Heart left ventricle (tissue), 16 donors: ENCODE measurements around the gene TRPM2. TPM values are rescaled to one million over a fixed set of nuclear protein-coding genes. Genes with fewer than 3 reads are reported as not detected.

Experiments used
- ATAC-seq, 4 donors: fragments of 200-7000 bp; cut with Tn5 transposase; one replicate each; pipeline ENCODE4 v1.9.1; 2020 to 2022; ENCODE audit warnings: moderate library complexity in 4 of 4, mild to moderate bottlenecking in 3 of 4, moderate number of reproducible peaks in 1 of 4
- DNase-seq, 5 donors: peaks; one replicate each; pipeline ENCODE4 v3.0.0-alpha.2; 2020
- H3K27ac ChIP-seq, 12 donors: fragments of 200-600 bp; sonication (generic) in 4 of 12; one replicate each; pipeline versions ENCODE4 v1.5.0 to v1.8.0; 2016 to 2022; ENCODE audit warnings: mild to moderate bottlenecking in 2 of 12
- H3K27me3 ChIP-seq, 9 donors: fragments of 200-600 bp; sonication (generic) in 2 of 9; one replicate each; pipeline versions ENCODE4 v1.5.1 to v1.8.0; 2016 to 2022; ENCODE audit warnings: mild to moderate bottlenecking in 3 of 9
- H3K36me3 ChIP-seq, 9 donors: fragments of 200-600 bp; sonication (generic) in 2 of 9; one replicate each; pipeline versions ENCODE4 v1.5.0 to v1.8.0; 2018 to 2022; ENCODE audit warnings: mild to moderate bottlenecking in 2 of 9
- H3K4me1 ChIP-seq, 12 donors: fragments of 200-600 bp; sonication (generic) in 4 of 12; one replicate each; pipeline versions ENCODE4 v1.5.0 to v1.8.0; 2016 to 2022; ENCODE audit warnings: mild to moderate bottlenecking in 3 of 12
- H3K4me3 ChIP-seq, 12 donors: fragments of 200-600 bp; sonication (generic) in 4 of 12; one replicate each; pipeline versions ENCODE4 v1.5.0 to v1.8.0; 2017 to 2022; ENCODE audit warnings: mild to moderate bottlenecking in 9 of 12, moderate library complexity in 4 of 12
- H3K9me3 ChIP-seq, 12 donors: fragments of 200-600 bp; sonication (generic) in 4 of 12; one replicate each; pipeline versions ENCODE4 v1.5.0 to v1.8.0; 2016 to 2022; ENCODE audit warnings: mild to moderate bottlenecking in 1 of 12
- CTCF ChIP-seq, 12 donors: fragments of 200-600 bp; sonication (generic) in 4 of 12; IDR thresholded peaks; one replicate each; pipeline versions ENCODE4 v1.5.0 to v1.8.0; 2018 to 2022; ENCODE audit warnings: antibody characterized with exemption in 12 of 12, mild to moderate bottlenecking in 5 of 12
- POLR2A ChIP-seq, 2 donors: fragments of 450-650 bp; IDR thresholded peaks; one replicate each; pipeline ENCODE4 v1.6.1; 2017; ENCODE audit warnings: antibody characterized with exemption in 2 of 2, mild to moderate bottlenecking in 2 of 2, moderate library complexity in 2 of 2
- WGBS, 4 donors: extraction: QIAGEN DNeasy Blood & Tissue Kit in 2 of 4; methylation state at CpG; one replicate each; pipeline versions ENCODE4 v1.1.5 to v1.1.7; 2013 to 2018; 5-methylcytosine and 5-hydroxymethylcytosine counted together
- intact Hi-C, 10 donors: fragments of 100-400 bp; cut with DNase I; formaldehyde crosslinking; loops; one replicate each; pipeline versions ENCODE4 v1.11.1 to v1.14.2; 2022
- polyA plus RNA-seq, 2 donors: library from polyadenylated mRNA; stranded (reverse); fragments of 200-250 nt; gene quantifications; one replicate each; pipeline ENCODE4 v1.2.3, GENCODE V29; 2013
- total RNA-seq, 9 donors: library from RNA; depleted of rRNA in 2 of 9; stranded (reverse); fragments of >200 nt in 2 of 9; fragmentation: NEBNext Ultra II Directional in 3 of 9; extraction: Animal tissue kit (Norgen Biotek cat#: 25700) in 3 of 9; gene quantifications; one replicate each; pipeline versions ENCODE4 v1.1.0 to v1.2.4, GENCODE V29; 2016 to 2023
- donor health status: ischemic (EF 13 %, LVEDD 7.1; RV severe dilation, severe dysfunction).
- donor health status: healthy with polysubstance abuse.
- donor health status: DM: no; HTN: yes; CAD: no.
- donor health status: DM: no; HTN: no; CAD: no.
- donor health status: ischemic (EF 25% LVEDD 6.9; RV normal size, moderate dysfunction).
- donor health status: ischemic (EF 25% LVEDD 5.7; RV mildly dilated, moderate dysfunction).
- donor health status: healthy.
- donor health status: DM: yes; HTN: yes; CAD: no.
- donor health status: ischemic (EF 35%, LVEDD 5.7; RV mildly dilated, moderate dysfunction).
- donor health status: nonischemic (EF 11% LVEDD 7.7; RV severe dilation, severe dysfunction).
- donor health status: DM: yes; HTN: yes; CAD: no.
- donor health status: PGD.
- donor health status: ischemic (EF 29% LVEDD 5.4; RV normal size, mild dysfunction).
- donor health status: nonischemic (EF 23%, LVEDD 6.1; RV moderate dilation, normal function).

TRPM2 gene
- total and polyA plus RNA-seq, 11 donors: 0.66 to 20.5 (median 1.2) TPM

DNA sequence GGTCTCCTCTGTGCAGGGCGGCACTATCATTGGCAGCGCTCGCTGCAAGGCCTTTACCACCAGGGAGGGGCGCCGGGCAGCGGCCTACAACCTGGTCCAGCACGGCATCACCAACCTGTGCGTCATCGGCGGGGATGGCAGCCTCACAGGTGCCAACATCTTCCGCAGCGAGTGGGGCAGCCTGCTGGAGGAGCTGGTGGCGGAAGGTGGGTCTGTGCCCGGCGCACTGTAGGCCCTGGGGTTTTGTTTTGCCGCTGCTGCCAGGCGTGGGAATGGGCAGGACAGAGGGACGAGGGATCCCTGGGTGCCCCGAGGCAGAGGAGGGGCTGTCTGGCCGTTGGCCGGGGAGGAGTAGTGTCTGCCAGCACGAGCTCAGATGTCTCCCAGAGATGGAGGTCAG, 41.3 kb upstream of the TRPM2 start:
- intact Hi-C loops: loop anchor here in 2 of 10 donors (10.0 kb wide), 2 partner anchors 63 to 317 kb away; no protein-coding TSS in a partner anchor

DNA sequence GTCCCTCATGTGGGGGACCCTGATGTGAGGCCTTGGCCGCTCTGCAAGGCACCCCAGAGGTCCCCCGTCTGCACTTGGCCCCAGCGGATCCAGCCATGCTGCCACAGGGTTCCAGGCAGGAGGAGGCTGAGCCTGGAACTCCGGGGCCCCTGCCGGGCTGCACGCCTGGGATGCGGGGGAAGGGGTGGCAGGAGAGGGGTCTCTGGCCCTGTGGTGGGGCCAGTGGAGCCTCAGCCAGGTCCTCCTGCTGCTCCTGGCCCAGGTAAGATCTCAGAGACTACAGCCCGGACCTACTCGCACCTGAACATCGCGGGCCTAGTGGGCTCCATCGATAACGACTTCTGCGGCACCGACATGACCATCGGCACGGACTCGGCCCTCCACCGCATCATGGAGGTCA, 40.7 kb upstream of the TRPM2 start:
- DNase-seq: no peak
- no peaks in the 10 kb centered on the region for H3K9me3 ChIP-seq
- intact Hi-C loops: loop anchor here in 2 of 10 donors (10.0 kb wide), 2 partner anchors 62 to 318 kb away; no protein-coding TSS in a partner anchor
- no peaks in the 10 kb centered on the region for H3K27me3 ChIP-seq
- peaks cover 0 to 89% (median 47%) of the 10 kb centered on the region in 9 donors for H3K36me3 ChIP-seq
- no peak overlapping the region for H3K4me3 ChIP-seq
- no peak for TF ChIP-seq CTCF (IDR thresholded peaks at IDR 0.05)
- TF ChIP-seq POLR2A (IDR thresholded peaks at IDR 0.05): no peak
- whole genome bisulfite sequencing, 4 donors: 95 to 97% (median 96%) methylated on average over 15 to 19 of the region's 19 CpGs
- no peak overlapping the region for H3K27ac ChIP-seq
- ATAC-seq: no peak
- H3K4me1 ChIP-seq: no peaks in the 10 kb centered on the region

More for the DNA sequence above, 41.3 kb upstream of the TRPM2 start:
- ATAC-seq (no peak), DNase-seq (no peak)
- peaks cover 0 to 89% (median 42%) of the 10 kb centered on the region in 9 donors for H3K36me3 ChIP-seq
- WGBS, 4 donors: 93 to 94% (median 94%) methylated on average over 19 to 22 of the region's 22 CpGs
- H3K4me3 ChIP-seq: no peak overlapping the region
- no peaks in the 10 kb centered on the region for H3K4me1 ChIP-seq
- H3K9me3 ChIP-seq: no peaks in the 10 kb centered on the region
- H3K27ac ChIP-seq: no peak overlapping the region
- no peaks in the 10 kb centered on the region for H3K27me3 ChIP-seq
- no peak for TF ChIP-seq POLR2A (IDR thresholded peaks at IDR 0.05)
- no peak for TF ChIP-seq CTCF (IDR thresholded peaks at IDR 0.05)

DNA sequence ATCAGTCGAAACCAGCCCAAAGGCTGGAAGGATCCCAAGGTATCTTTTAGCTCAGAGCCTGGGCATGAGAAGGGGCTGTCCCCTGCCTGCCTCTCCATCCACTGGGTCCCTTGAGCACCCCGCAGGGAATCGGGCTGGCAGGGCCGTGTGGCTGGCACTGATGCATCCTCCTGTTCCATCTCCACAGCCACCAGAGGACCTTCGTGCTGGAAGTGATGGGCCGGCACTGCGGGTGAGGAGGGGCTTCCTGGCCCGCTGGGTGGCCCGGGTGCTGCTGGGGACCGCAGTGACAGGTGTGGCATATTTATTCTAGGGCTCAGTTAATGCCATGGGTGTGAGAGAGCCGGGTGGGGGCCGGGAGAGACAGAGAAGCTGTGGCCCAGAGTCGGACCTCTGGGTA, 40.0 kb upstream of the TRPM2 start:
- H3K4me3 ChIP-seq: no peak overlapping the region
- DNase-seq: no peak
- intact Hi-C loops: loop anchor here in 2 of 10 donors (10.0 kb wide), 2 partner anchors 61 to 319 kb away; no protein-coding TSS in a partner anchor

GRCh38 chr21:44314128-44314527, 39.3 kb upstream of the TRPM2 start:
- DNase-seq (no peak), ATAC-seq (no peak)
- Histone ChIP-seq H3K9me3 (no peaks in the 10 kb centered on the region), H3K4me3 (no peak overlapping the region), H3K27me3 (no peaks in the 10 kb centered on the region), H3K36me3 (peaks cover 0 to 92% (median 52%) of the 10 kb centered on the region in 9 donors), H3K27ac (no peak overlapping the region), H3K4me1 (no peaks in the 10 kb centered on the region)
- no peak for TF ChIP-seq CTCF (IDR thresholded peaks at IDR 0.05)
- TF ChIP-seq POLR2A (IDR thresholded peaks at IDR 0.05): no peak
- intact Hi-C loops: loop anchor here in 2 of 10 donors (10.0 kb wide), 2 partner anchors 61 to 319 kb away; no protein-coding TSS in a partner anchor
- 89 to 93% (median 91%) methylated on average over 14 to 15 of the region's 15 CpGs for WGBS, 4 donors

More for the DNA sequence above, 40.0 kb upstream of the TRPM2 start:
- H3K36me3 ChIP-seq: peaks cover 0 to 90% (median 48%) of the 10 kb centered on the region in 9 donors
- no peaks in the 10 kb centered on the region for H3K27me3 ChIP-seq
- TF ChIP-seq CTCF (IDR thresholded peaks at IDR 0.05) (no peak), POLR2A (IDR thresholded peaks at IDR 0.05) (no peak)
- H3K9me3 ChIP-seq: no peaks in the 10 kb centered on the region
- 90 to 96% (median 93%) methylated on average over 6 to 13 of the region's 13 CpGs for WGBS, 4 donors
- no peak overlapping the region for H3K27ac ChIP-seq
- no peaks in the 10 kb centered on the region for H3K4me1 ChIP-seq
- no peak for ATAC-seq
